Non-pigmented ciliary epithelial cell (primary cell): ENCODE data around the gene WWOX.

Source experiments
- DNase-seq: peaks from one replicate; pipeline ENCODE4 v3.0.0-alpha.2; 2010; ENCODE audit warnings: low read depth

Gene WWOX

DNA sequence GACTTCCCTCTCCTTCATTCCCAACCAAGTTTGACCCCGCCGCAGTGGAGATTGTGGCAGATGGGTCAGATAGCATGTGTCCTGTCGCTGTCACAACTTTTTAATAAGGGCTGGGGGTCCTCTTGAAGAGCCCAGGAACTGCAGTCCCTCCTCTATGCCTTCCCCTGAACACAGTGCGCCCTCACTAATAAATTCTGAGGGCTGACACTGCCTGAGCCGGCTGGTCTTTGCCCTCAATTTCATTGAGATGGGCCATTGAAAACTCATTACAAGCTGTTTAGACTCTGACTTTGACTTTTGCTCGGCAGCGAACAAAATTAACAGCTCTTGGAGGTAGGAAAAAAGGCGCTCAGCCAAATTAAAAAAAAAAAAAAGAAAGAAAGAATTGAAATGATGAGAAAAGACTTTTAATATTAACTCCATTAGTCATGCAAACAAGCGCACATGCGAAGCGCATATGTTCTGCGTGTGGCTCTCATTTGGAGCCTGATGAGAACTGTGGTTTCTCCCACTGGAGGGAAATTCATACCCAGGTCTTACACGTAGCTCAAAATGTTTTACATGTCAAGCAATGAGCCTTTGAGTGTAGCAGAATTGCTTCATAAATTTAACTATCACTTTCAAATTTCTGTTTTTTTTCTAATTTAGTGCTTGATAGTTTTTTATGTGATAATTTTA, 704.7 kb downstream of the WWOX start:
- DNase-seq, result no peak

DNA sequence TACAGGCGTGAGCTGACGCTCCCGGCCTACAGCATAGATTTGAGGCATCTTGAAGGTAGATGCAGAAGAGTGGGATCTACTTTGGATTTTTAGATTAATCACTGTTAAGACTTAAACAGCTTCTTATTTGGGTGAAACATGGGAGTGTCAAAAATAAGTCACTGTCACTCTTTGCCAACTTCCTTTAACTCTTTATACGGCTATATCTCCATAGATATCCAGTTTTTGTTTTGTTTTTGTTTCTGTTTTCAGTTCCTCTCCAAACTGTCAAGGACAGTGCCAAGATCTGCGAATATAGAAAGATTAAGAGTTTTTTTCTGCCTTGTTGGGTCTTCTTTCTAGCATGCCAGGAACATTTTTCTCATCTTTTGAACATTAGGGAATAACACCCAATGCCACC, 706.1 kb downstream of the WWOX start:
- no peak for DNase-seq

DNA sequence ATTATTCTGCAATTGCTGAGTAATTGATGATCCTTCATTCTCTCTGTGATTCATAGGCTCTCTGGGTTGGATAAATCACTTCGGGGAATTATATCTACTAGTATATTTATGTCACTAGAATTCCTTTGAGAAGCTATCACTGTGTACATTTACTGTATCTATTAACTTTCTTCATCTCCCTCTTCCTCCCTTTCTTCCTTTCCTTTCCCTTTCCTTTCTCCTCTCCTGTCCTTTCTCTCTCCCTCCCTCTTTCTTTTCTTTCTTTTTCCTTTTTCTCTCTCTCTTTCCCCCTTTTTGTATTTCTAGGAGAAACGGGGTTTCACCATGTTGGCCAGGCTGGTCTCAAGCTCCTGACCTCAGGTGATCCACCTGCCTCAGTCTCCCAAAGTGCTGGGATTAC, 711.8 kb downstream of the WWOX start:
- no peak for DNase-seq

DNA sequence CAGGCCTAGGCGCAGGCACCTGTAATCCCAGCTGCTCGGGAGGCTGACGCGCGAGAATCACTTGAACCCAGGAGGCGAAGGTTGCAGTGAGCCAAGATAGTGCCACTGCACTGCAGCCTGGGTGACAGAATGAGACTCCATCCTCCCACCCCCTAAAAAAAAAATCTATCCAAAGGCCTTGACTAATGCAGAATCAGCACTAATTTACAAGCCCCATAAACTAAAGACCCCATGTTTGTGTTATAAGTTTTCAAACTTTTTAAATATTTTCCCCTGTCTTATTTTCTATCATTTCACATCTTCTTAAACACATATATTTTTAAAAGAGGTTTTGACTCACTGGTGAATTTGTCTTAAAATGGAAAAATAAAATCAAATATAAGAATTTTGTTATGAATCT, 713.1 kb downstream of the WWOX start:
- no peak for DNase-seq

DNA sequence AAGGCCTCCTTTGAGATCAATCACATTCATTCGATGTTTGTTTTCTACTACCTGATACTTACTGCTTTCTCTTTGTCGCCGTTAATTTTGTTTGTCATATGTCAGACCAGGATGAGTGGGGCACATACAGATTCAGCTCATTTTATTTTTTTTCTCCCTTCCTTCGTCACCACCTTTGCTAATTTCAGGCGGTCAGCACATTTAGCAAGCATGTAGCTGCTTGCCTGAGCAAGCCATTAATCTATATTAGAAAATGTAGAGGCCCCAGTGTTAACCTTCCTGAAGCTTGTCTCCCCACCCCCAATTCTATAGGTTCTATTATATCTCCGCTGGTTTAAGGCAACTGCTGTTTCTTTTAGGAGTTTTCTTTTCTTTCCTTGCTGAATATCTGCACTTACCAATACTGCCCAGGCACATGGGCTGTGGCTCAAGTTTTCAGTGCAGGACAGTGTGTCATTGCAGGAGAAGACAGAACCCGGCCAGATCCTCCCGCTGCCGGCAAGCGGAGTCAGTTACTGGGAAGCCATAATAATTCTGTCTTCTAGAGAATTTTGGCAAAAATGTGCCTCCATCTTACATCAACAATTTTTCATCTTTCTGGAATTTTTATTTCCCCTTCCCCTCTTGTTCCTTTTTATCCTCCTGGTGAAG, 714.3 kb downstream of the WWOX start:
- no peak for DNase-seq

DNA sequence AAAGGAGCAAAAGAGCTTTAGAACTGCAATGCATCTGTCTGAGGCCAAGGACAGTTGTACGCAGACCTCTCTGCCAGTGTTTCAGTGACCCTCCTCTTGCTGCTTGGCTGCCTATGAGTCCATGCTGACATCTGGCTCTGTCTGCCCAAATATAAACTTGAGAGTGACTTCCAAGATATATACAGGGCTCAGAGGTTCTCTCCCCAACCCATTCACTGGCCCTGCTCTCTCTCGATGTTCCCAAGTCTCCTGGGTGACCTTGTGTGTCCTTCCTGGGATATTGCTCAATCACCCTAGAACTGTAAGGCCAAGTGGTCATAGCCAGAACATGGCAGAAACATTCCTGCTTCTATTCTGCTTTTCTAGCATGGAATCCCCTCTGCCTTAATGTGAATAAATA, 716.3 kb downstream of the WWOX start:
- no peak for DNase-seq

DNA sequence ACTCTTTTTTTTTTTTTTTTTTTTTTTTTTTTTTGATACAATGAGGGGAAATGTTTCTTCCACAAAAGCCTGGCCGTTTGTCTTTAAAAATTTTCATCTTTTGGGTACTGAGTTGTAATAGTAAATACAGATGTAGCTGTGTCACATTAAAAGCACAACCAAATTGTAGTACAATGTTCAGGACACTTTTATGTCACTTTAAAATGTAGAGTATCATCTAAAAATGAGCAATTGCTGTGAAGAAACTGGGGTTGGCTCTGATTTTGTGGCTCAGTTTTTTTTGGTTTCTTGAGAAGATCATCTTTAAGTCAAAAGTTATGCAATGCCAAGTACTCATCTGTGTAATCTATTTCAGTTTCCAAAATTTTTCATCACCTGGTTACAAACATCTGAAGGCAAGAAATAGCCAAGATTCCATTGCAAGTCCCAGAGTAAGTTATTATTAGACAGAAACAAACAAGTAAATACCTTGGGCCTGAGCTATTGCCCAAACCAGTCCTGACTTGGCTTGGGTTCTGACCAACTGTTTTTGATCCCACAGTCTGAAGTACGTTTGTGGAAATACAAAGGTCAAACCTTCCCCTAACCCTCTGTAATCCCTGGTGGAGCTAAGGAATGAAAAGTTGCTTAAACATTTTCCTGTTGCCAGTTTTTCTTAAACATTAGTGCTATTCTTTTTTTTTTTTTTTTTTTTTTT, 717.2 kb downstream of the WWOX start:
- DNase-seq, result no peak

DNA sequence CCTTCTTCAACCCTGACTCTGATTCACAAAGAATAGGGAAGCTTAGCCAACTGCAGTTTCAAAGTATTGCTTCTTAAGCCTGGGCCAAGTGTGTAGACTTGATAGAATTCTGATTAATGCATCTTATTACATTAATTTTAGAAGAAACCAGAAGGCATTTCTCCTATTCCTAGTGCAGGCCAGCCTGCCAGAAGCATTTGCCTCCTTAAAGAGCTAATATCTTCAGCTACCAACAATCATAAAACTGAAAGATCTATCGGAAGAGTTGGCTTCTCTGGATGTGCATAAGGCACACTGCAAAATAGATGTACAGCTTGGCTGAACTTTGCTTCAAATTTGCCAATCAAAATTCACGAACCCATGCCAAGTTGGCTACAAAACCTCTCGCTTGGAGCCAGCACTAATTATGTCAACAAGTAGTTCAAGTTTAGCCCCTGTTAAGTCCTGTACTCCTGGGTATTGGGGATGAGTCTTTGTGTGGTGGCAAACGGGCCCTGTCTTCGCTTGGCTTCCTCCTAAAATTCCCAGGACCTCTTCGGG, 717.8 kb downstream of the WWOX start:
- DNase-seq, result no peak

DNA sequence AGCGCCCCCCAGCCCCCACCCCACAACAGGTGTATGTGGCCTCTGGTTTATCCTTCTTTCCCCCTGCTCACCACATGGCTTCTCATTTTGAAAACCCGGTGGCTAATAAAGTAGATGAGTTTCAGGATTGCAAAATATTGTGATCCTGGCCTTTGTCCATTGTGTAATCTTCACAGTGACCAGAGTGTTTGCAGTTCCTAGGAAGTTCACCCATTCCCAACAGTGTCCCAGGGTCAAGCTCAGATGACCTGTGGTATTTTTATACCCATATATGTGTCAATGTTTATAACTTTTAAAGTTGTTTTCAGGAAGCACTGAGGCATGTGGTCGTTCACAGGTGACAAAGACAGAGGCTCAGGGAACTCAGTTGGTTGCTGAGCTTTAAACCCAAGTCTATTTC, 721.9 kb downstream of the WWOX start:
- no peak for DNase-seq

DNA sequence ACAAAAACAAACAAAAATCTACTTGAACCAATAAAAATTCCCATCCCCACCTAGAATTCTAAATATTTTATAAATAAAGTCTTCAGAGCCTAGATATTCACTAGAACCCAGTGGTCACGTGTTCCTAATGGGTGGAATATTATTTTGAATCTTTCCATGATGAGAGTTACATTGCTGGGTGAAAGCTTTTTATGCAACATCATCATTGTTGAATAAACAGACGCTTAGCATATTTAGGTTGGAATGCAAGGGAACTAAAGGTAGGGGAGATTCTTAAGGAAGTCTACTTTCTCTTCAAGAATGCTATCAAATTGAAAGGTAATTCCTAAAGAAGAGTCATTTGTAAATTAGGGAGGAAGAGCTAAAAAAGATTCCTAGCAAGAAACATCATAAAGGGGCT, 723.1 kb downstream of the WWOX start:
- DNase-seq, result no peak

DNA sequence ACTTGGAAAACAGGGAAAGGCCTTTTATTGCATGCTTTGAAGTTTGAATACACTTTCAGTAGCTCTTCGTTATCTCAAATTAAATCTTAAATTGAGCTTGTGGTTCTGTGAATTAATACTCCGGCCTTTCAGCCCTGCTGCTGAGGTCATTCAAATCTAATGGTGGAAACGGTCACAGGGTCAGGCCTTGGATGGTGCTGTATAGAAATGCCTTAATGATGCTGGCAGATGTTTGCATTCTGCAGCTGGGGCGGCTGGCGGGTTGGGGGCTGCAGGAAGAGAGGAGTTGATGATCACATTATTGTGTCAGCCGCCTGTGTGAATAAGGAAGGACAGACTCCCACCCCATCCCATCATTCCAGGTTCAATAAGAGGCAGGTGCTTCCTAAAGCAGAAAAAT, 723.6 kb downstream of the WWOX start:
- DNase-seq, result no peak

DNA sequence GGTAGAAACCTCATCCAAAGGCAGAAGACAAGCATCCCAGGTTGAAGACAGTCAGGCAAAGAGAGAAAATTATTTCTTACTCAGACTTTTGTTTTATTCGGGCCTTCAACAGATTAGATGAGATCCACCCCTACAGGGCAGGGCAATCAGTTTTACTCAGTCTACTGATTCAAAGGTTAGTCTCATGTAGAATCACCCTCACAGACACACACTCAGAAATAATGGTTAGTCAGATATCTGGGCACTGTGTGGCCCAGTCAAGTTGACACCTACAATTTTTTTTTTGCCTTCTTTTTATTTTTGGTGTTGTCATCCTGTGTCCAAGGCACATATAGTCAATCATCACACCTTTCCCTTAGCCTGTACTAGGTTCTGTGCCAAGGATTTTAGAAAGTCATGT, 729.8 kb downstream of the WWOX start:
- DNase-seq, result no peak

DNA sequence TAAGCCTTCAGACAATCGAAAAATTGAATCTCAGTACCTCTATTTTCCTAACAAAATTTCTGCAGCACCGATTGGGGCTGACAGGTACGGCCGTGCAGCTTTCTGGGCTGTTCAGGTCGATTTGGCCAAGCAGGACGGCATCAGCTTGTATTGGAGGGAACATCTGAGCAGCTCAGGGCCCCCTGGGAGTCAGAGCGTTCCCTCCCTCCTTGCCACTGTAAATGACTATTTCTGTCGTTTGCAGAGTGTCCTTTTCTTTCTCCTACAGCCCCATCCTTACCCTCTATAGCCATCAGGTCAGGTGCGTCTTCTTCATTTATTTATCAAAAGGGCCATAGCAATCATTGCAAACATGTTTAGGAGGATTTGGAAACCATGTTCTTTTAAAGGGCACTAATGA, 731.1 kb downstream of the WWOX start:
- no peak for DNase-seq

DNA sequence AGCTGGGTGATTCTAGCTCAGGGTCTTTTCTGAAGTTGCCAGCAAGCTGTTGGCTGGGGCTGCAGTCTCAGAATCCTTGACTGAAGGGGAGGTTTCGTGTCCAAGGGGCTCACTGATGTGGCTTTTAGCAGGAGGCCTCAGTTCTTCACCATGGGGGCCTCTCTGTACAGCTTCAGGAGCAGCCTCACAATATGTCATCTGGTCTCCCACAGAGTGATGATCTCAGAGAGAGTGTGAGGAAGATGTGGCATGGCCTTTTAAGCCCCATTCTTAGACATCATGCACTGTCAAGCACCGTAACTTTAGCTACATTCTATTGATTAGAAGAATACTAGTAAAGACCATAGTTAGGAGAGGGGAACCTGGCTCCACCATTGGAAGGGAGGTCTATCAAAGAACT, 732.6 kb downstream of the WWOX start:
- no peak for DNase-seq

DNA sequence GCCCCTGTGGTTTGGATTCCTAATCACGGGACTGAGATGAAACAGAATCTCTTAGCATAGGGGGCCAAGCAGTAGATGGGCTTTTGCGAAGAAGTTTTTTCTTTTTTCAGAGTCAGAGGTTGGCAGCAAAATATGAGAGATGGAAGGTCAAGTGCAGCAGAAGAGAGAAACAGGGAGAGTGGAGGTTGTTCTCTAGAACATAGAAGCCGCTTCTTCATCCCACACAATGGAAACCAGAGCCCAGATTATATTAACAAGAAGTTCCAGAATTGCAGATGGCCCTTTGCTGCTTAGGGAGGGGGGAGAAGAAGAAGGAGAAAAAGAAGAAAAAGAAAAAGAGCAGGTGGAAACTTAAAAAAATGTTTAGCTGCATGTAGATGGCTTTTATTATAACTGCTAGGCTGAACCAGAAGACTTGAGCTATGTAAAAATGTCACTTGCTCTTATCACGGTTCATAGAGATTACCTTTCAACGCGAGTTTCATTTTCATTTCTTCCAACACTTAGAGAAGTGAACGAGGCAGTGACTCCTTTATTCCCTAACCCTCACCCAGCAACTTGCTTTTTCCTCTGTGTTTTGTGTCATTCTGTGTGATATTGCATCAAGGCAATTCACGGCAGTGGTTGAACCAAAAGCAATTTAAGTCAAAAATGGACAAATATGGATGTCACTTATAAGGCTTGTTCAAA, 737.5 kb downstream of the WWOX start:
- DNase-seq, result no peak

DNA sequence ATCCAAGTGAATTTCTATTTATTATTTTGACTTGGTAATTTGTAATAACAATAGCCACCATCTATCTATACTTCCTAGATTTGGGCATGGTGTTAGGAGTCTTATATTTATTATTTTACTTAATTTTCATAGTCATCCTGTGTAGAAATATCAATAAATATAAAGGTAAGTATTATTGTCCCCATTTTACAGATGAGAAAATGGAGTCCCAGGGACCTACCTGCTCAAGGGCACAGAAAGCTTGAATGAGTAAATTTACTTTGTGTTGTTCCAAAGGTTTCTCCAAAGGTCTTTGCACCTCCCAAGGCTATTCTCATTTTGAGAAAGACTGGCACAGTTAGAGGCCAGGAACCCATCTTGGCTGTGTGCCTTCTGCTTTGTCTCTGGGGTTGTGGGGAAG, 738.3 kb downstream of the WWOX start:
- DNase-seq, result no peak

DNA sequence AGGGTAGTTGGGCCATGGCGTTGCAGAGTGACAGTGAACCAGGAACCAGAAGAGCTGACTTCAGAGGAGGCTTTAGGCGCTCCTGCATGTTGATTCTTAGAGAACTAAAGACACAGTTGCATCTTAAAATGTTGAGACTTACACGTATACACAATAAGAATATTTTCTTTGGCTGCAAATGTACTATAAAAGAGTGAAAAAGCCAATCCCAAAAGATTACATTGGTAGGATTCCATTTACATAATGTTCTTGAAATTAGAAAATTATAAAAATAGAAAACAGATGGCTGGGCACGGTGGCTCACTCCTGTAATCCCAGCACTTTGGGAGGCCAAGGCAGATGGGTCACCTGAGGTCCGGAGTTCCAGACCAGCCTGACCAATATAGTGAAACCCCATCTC, 738.8 kb downstream of the WWOX start:
- DNase-seq, result no peak

DNA sequence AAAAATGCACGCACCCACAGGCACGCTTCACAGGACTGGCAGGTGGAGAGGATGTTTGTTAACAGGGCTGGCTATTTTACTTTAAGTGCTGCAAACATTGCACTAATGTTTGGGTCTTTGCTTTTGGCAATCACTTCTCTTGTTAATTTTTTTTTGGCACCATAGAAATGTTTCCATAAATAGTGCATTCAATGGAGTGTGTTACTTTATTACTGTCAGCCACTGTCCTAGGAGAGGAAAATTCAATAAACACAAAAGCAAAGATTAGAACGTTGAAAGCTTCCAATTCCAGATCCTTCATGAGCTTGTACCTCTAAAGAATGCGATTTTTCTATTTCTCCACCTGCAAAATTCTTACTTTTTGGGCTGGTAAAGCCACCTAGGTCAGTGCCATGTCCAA, 743.5 kb downstream of the WWOX start:
- DNase-seq, result no peak

DNA sequence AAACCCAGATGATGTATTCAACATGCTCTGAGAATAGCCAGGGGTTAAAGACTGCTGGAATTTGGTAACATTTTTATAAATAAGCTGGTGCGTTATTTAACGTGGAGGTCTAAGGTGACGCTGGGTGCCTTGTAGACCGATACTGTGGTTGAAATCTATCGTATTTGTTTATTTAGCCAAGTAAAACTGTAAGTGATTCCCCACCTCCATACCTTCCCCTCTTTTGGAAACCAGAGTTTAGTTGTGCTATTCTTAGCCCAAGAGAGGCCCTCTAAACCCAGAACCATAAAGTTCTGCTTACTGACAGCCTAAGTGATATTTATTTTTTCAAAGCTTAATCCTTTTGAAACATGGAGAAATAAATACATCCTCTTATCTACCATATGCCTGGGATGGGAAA, 744.5 kb downstream of the WWOX start:
- no peak for DNase-seq

DNA sequence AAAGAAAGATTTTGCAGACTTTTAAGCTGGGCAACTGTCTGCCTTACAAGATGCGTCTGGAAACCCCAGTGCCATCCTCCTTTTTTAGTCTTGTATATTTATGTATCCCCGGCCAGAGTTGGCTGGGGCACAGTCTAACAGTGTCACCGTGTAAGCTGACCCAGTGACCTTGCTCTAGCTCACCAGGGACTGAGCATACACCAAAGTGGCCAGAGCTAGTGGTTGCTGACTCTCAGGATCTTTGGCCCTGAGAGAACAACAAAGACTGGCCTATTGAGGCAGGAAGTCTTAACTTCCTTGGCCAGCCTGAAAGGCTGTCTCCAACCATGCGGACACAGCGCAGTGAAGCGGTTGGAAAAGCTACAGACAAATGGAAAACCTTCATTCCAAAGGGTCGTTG, 745.2 kb downstream of the WWOX start:
- DNase-seq, result no peak

DNA sequence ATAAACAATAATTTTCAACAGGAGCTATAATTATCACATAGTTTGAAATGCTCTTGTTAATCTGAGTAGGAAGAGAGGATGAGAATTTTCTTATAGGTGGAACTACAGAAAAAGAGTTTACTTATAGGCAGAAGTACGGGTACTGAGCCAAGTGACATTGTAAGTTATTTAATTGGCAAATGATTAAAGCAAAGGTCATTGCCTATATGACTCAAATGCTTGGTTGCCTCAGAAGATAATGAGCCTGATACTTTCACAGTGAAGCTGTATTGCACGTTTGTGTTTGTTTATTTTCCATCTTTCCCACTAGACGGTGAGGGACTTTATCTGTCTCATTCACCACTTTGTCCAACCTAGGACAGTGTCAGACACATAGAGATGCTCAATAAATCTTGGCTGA, 751.8 kb downstream of the WWOX start:
- no peak for DNase-seq

DNA sequence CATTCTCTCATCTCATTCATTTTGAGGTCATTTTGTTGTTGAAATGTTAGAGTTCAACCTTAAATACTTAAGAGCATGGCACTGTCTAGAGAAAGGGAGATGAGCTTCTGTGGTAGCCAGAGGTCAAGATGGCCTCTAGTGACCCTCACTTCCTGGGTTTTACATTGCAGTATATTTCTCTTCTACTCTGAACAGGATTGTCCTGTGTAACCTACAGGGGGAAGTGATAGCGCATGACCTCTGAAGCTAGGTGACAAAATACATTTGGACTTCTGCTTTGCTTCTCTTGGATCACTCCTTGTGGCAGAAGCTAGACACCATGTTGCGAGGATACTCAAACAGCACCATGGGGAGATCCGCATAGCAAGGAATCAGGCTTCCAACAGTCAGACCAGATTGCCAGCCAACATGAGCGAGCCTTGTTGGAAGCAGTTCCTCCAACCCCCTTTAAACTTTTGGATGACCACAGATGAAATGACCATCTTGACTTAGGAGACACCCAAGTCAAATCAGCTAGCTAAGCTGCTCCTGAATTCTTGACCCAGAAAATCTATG, 752.7 kb downstream of the WWOX start:
- DNase-seq, result no peak

DNA sequence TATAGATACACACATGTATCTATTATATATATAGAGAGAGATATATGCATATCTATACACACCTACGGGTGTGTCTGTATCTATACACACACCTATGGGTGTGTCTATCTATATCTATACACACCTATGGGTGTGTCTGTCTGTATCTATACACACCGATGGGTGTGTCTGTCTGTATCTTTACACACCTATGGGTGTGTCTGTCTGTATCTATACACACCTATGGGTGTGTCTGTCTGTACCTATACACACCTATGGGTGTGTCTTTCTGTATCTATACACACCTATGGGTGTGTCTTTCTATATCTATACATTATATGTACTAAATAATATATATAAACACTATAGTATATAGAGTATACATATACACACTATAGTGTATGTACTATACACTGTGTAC, 762.6 kb downstream of the WWOX start:
- no peak for DNase-seq
